Measurements from ENCODE around the gene WWTR1. TPM values are rescaled to one million over a fixed set of nuclear protein-coding genes. Genes with fewer than 3 reads are reported as not detected.

WWTR1 gene
- total RNA-seq, 1 experiment from 2014 or later, result 24.4 TPM

DNA sequence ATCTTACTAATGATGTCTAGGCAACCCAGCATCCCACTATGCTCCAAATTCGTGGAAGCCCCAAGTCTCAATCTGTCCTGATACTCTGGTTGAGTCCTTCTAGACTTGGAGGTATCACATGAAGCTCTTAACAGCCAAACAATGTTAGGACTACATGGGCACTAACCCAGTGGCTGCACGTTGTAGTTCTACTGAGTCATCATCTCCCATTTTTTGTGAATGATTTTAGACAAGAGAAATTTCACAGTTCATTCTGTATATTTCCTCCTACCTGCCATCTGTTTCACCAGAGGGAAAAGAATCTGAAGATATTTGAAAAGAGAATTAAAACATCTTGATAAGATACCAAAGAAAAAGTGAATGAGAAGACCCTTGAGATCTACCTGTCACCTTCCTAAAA lies 9.8 kb upstream of the WWTR1 start:
- DNase-seq, result no peak
- H3K27ac ChIP-seq (ENCODE audit: insufficient read length, low read depth, low read length), result no peak overlapping the region
- no peak overlapping the region for H2AFZ ChIP-seq (ENCODE audit: low read length)
- no peak overlapping the region for H3K27ac Mint-ChIP-seq
- no peak overlapping the region for H3K23ac ChIP-seq (ENCODE audit: insufficient read length, low read depth, low read length)
- no peak overlapping the region for H4K91ac ChIP-seq (ENCODE audit: insufficient read length, low read depth, low read length)
- no peaks in the 10 kb centered on the region; a peak in 1 of 5 replicates for H3K9me3 Mint-ChIP-seq
- no peak overlapping the region for H3K14ac ChIP-seq (ENCODE audit: insufficient read depth, low read length)
- H3K79me1 ChIP-seq (ENCODE audit: insufficient read depth, low read depth, low read length, poor library complexity, severe bottlenecking), result no peaks in the 10 kb centered on the region
- no peaks in the 10 kb centered on the region for H3K79me2 ChIP-seq (ENCODE audit: insufficient read depth, low read length)
- H3K4me3 Mint-ChIP-seq, result no peak overlapping the region
- H2BK20ac ChIP-seq (ENCODE audit: low read depth, low read length, poor library complexity, severe bottlenecking), result no peak overlapping the region
- H3K27me3 ChIP-seq (ENCODE audit: insufficient read depth, low read length), result no peaks in the 10 kb centered on the region; the same call in 1 of the 2 replicates
- no peaks in the 10 kb centered on the region for H3K9me3 ChIP-seq (ENCODE audit: control insufficient read depth, low read depth, low read length)
- no peaks in the 10 kb centered on the region for H4K20me1 ChIP-seq (ENCODE audit: control insufficient read depth, insufficient read depth, insufficient read length)
- no peak overlapping the region for H3K4me2 ChIP-seq (ENCODE audit: insufficient read depth, insufficient read length, low read length)
- no peak overlapping the region for H2BK12ac ChIP-seq (ENCODE audit: insufficient read length, low read depth, low read length)
- no peak overlapping the region for H4K8ac ChIP-seq (replicated peaks; ENCODE audit: insufficient read length, low read depth, low read length)
- H3K23me2 ChIP-seq (ENCODE audit: insufficient read length, low read depth, low read length, poor library complexity, severe bottlenecking), result no peaks in the 10 kb centered on the region
- H2BK15ac ChIP-seq (ENCODE audit: low read depth, low read length), result no peak overlapping the region
- no peaks in the 10 kb centered on the region for H3K36me3 Mint-ChIP-seq (ENCODE audit: insufficient read depth in 1 of 3, low read depth in 3 of 3)
- H4K5ac ChIP-seq (ENCODE audit: insufficient read length, low read depth, low read length), result no peak overlapping the region
- no peak overlapping the region for H3K56ac ChIP-seq (ENCODE audit: insufficient read length, low read depth, low read length)
- peaks cover 9% of the 10 kb centered on the region; the same call in 1 of the 2 replicates for H3K4me1 ChIP-seq (ENCODE audit: insufficient read depth, low read length)
- H2BK120ac ChIP-seq (ENCODE audit: low read depth, low read length, poor library complexity, severe bottlenecking), result no peak overlapping the region
- TF ChIP-seq, protein P1, sequence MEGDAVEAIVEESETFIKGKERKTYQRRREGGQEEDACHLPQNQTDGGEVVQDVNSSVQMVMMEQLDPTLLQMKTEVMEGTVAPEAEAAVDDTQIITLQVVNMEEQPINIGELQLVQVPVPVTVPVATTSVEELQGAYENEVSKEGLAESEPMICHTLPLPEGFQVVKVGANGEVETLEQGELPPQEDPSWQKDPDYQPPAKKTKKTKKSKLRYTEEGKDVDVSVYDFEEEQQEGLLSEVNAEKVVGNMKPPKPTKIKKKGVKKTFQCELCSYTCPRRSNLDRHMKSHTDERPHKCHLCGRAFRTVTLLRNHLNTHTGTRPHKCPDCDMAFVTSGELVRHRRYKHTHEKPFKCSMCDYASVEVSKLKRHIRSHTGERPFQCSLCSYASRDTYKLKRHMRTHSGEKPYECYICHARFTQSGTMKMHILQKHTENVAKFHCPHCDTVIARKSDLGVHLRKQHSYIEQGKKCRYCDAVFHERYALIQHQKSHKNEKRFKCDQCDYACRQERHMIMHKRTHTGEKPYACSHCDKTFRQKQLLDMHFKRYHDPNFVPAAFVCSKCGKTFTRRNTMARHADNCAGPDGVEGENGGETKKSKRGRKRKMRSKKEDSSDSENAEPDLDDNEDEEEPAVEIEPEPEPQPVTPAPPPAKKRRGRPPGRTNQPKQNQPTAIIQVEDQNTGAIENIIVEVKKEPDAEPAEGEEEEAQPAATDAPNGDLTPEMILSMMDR (conservative IDR thresholded peaks at IDR 0.05), result no peak
- no peak overlapping the region for H3K4ac ChIP-seq (ENCODE audit: low read depth, low read length)
- H3K9ac ChIP-seq (ENCODE audit: extremely low read depth, insufficient read length, low read length), result no peak overlapping the region
- no peak overlapping the region for H2BK5ac ChIP-seq (ENCODE audit: insufficient read length, low read length)
- no peak overlapping the region for H3T11ph ChIP-seq (ENCODE audit: low read length)
- WGBS (ENCODE audit: extremely low coverage, insufficient read length, low lambda C conversion rate), result no CpG with 5 or more reads among the region's 2 CpGs
- peaks cover 46% of the 10 kb centered on the region for H3K27me3 Mint-ChIP-seq (ENCODE audit: low read depth)
- H3K4me1 Mint-ChIP-seq, result peaks cover 42 to 43% of the 10 kb centered on the region in 2 experiments
- H2AK5ac ChIP-seq (ENCODE audit: insufficient read length, low read length), result no peak overlapping the region
- H3K18ac ChIP-seq (ENCODE audit: insufficient read length, low read depth, low read length), result no peak overlapping the region
